Tibial nerve (tissue), 4 donors: ENCODE results near the gene ADH7. TPM values are rescaled to one million over a fixed set of nuclear protein-coding genes. Genes with fewer than 3 reads are reported as not detected.

Experiments
- DNase-seq, 2 donors: peaks; one replicate each; pipeline ENCODE4 v3.0.0-alpha.2; 2019; ENCODE audit warnings: low spot score in 2 of 2
- H3K27ac ChIP-seq, 4 donors: fragments of 200-600 bp; sonication (generic) in 3 of 4; one replicate each; pipeline ENCODE4 v1.5.1; 2017 to 2019; ENCODE audit warnings: mild to moderate bottlenecking in 1 of 4
- H3K27me3 ChIP-seq, 2 donors: fragments of 200-600 bp; sonication (generic) in 1 of 2; one replicate each; pipeline versions ENCODE4 v1.5.1 to v1.6.0; 2017 to 2019
- H3K36me3 ChIP-seq, 3 donors: fragments of 200-600 bp; sonication (generic); one replicate each; pipeline ENCODE4 v1.5.1; 2018 to 2019
- H3K4me1 ChIP-seq, 4 donors: fragments of 200-600 bp; sonication (generic) in 3 of 4; one replicate each; pipeline ENCODE4 v1.5.1; 2017 to 2019
- H3K4me3 ChIP-seq, 4 donors: fragments of 200-600 bp; sonication (generic) in 3 of 4; one replicate each; pipeline ENCODE4 v1.5.1; 2017 to 2019; ENCODE audit warnings: mild to moderate bottlenecking in 1 of 4, moderate library complexity in 1 of 4
- H3K9me3 ChIP-seq, 4 donors: fragments of 200-600 bp; sonication (generic) in 3 of 4; one replicate each; pipeline ENCODE4 v1.5.1; 2017 to 2019
- EP300 ChIP-seq, 2 donors: sonication (generic); formaldehyde crosslinking; IDR thresholded peaks; one replicate each; pipeline ENCODE4 v1.6.1; 2017; ENCODE audit warnings: antibody characterized with exemption in 2 of 2, mild to moderate bottlenecking in 1 of 2
- POLR2A ChIP-seq, 2 donors: fragments of 450-650 bp; IDR thresholded peaks; one replicate each; pipeline ENCODE4 v1.6.1; 2017; ENCODE audit warnings: antibody characterized with exemption in 2 of 2, mild to moderate bottlenecking in 2 of 2, moderate library complexity in 2 of 2
- WGBS, 2 donors: methylation state at CpG; one replicate each; pipeline ENCODE4 v1.1.5; 2018; 5-methylcytosine and 5-hydroxymethylcytosine counted together
- total RNA-seq, 4 donors: library from RNA; depleted of rRNA; stranded (reverse); fragments of >200 nt; gene quantifications; one replicate each; pipeline ENCODE4 v1.1.0, GENCODE V29; 2016
- TF ChIP-seq, protein P1 (sequence below), 5 experiments: fragments of 200-600 bp in 3 of 5; fragments of 450-650 bp in 2 of 5; sonication (generic) in 3 of 5; IDR thresholded peaks; one replicate each; pipeline ENCODE4 v1.5.1; 2016 to 2019; ENCODE audit warnings: antibody characterized with exemption in 5 of 5, mild to moderate bottlenecking in 3 of 5, moderate library complexity in 2 of 5

ADH7 gene
- total RNA-seq, 4 donors from 2014 or later, result not detected

DNA sequence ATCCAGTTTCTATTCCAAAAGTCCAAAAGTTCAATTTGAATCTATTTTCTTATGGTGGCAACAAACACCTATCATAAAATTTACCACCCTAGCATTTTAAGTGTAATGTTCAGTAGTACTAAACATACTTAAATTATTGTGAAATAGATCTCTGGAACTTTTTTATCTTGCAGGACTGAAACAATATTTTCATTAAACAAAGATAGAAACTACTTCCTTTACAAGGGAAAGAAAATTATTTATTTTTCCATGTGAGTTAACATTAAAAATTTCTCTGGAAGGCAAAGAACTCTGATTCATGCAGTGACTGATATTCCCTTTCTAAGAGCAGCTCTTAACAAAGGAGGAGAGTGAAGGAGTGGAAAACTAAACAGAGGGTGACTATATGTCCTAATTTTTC is 40.2 kb downstream of the ADH7 start:
- H3K4me3 ChIP-seq, result no peak overlapping the region
- H3K9me3 ChIP-seq, result peaks cover 0 to 12% (median 5%) of the 10 kb centered on the region in 4 donors
- peak overlapping the region in 3 of 4 donors; percentile 45 to 86 (median 81) for H3K27ac ChIP-seq
- H3K4me1 ChIP-seq, result peaks cover 0 to 9% (median 3%) of the 10 kb centered on the region in 4 donors
- TF ChIP-seq, protein P1, sequence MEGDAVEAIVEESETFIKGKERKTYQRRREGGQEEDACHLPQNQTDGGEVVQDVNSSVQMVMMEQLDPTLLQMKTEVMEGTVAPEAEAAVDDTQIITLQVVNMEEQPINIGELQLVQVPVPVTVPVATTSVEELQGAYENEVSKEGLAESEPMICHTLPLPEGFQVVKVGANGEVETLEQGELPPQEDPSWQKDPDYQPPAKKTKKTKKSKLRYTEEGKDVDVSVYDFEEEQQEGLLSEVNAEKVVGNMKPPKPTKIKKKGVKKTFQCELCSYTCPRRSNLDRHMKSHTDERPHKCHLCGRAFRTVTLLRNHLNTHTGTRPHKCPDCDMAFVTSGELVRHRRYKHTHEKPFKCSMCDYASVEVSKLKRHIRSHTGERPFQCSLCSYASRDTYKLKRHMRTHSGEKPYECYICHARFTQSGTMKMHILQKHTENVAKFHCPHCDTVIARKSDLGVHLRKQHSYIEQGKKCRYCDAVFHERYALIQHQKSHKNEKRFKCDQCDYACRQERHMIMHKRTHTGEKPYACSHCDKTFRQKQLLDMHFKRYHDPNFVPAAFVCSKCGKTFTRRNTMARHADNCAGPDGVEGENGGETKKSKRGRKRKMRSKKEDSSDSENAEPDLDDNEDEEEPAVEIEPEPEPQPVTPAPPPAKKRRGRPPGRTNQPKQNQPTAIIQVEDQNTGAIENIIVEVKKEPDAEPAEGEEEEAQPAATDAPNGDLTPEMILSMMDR (IDR thresholded peaks at IDR 0.05), result no peak
- TF ChIP-seq POLR2A (IDR thresholded peaks at IDR 0.05) (no peak), EP300 (IDR thresholded peaks at IDR 0.05) (no peak)
- no peaks in the 10 kb centered on the region for H3K27me3 ChIP-seq
- H3K36me3 ChIP-seq, result no peaks in the 10 kb centered on the region
- no peak for DNase-seq

DNA sequence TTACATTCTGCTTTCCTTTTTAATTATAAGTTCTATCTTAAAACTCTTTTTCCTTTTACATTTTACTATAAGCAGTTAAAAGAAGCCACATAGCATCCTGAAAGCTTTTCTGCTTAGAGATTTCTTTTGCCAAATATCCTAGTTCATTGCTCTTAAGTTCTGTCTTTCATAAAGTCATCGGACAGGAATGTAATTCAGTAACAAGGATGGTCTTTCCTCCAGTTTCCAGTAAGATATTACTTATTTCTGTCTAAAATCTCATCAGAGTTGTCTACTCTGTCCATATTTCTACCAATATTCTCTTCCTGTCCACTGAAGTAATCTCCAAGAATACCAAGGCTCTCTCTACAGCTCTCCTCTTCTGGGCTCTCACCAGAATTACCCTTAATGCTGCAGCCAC is 45.1 kb downstream of the ADH7 start:
- peak overlapping the region in 2 of 4 donors; percentile 62 to 72 for H3K27ac ChIP-seq
- WGBS, 2 donors, result 47 to 61% methylated on average over 1 of the region's 1 CpG
- TF ChIP-seq, protein P1 (IDR thresholded peaks at IDR 0.05), result no peak
- no peak for TF ChIP-seq EP300 (IDR thresholded peaks at IDR 0.05)
- TF ChIP-seq POLR2A (IDR thresholded peaks at IDR 0.05), result no peak

DNA sequence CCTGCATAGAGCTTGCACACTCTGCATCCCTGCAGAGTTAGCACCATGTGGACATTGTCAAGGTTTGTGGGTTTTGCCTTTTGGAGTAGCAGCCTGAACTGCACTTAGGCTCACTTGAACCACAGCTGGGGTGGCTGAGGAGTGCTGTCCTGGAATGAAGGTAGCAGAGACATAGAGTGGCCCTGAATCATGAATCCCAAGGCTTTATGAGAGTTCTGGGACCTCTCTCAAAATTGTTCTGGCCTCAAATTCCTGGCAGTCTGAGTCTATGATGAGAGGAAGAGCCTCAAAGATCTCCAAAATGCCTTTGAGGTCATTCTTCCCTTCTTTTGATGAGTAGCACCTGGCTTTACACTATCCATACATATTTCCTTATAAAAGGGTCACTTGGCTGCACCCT is 45.5 kb downstream of the ADH7 start:
- H3K27me3 ChIP-seq, result no peaks in the 10 kb centered on the region
- no peak overlapping the region for H3K4me3 ChIP-seq
- TF ChIP-seq, protein P1 (IDR thresholded peaks at IDR 0.05), result no peak
- TF ChIP-seq POLR2A (IDR thresholded peaks at IDR 0.05) (no peak), EP300 (IDR thresholded peaks at IDR 0.05) (no peak)
- no peaks in the 10 kb centered on the region for H3K36me3 ChIP-seq
- peaks cover 0 to 26% (median 5%) of the 10 kb centered on the region in 4 donors for H3K9me3 ChIP-seq
- no peak for DNase-seq
- H3K27ac ChIP-seq, result peak overlapping the region in 2 of 4 donors; percentile 62 to 72
- H3K4me1 ChIP-seq, result peaks cover 0 to 4% (median 0%) of the 10 kb centered on the region in 4 donors

More for the DNA sequence above, 45.1 kb downstream of the ADH7 start:
- peaks cover 0 to 3% (median 0%) of the 10 kb centered on the region in 4 donors for H3K4me1 ChIP-seq
- no peak overlapping the region for H3K4me3 ChIP-seq
- H3K9me3 ChIP-seq, result peaks cover 0 to 26% (median 5%) of the 10 kb centered on the region in 4 donors
- H3K27me3 ChIP-seq, result no peaks in the 10 kb centered on the region
- H3K36me3 ChIP-seq, result no peaks in the 10 kb centered on the region
- no peak for DNase-seq

DNA sequence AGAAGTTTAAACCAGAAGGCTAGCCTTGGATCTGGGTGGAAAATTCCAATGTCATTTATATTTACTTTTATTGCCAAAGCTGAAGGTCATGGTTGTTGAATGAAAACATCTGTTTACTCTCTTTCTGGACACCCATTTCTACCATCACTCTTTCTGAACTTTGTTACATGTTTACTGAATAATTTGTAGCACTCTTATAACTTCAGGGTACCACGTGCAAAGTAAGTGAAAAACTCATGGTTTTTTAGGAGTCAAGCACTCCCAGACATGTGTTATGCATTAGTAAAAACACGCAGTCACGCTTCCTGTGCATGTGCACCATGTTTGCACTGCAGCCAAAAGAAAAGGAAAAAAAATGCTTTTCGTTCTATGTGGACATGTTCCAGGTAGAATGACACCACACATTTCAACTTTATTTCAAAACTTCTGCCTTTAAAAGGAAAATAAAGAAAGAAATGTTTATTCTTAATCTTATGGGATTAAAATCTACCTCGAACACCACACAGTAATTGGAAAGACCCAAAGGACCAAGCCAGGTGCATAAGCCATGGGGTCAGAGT is 51.2 kb downstream of the ADH7 start:
- H3K27ac ChIP-seq, result peak overlapping the region; percentile 77 to 95 (median 82)
- peaks cover 0 to 23% (median 4%) of the 10 kb centered on the region in 4 donors for H3K4me1 ChIP-seq
- 33 to 38% methylated on average over 5 of the region's 5 CpGs for WGBS, 2 donors

DNA sequence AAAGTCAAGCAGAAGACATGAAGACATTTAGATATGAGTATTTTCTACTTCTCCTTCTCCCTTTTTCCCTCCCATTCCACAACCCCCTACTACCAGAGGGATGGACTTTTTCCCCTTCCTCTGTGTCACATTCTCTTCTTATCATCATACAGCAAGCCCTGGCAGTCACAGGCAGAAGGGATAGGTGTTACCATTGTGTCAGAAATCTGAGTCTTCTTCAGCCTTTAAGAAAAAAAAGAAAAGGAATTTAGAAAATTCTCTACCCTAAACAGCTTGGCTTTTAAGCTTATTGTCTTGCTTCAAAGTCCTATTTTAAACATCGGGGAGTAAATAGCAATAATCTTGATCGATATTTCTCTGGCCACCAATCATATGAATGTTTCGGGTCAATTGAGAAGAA is 51.7 kb downstream of the ADH7 start:
- WGBS, 2 donors, result 68% methylated on average over 3 of the region's 3 CpGs

More for the DNA sequence above, 51.2 kb downstream of the ADH7 start:
- Histone ChIP-seq H3K36me3 (no peaks in the 10 kb centered on the region), H3K27me3 (no peaks in the 10 kb centered on the region), H3K4me3 (no peak overlapping the region), H3K9me3 (peaks cover 0 to 10% (median 0%) of the 10 kb centered on the region in 4 donors)
- TF ChIP-seq EP300 (IDR thresholded peaks at IDR 0.05) (peak; percentile 75 to 98), POLR2A (IDR thresholded peaks at IDR 0.05) (no peak)
- TF ChIP-seq, protein P1 (IDR thresholded peaks at IDR 0.05), result peak in 1 of 5 experiments; percentile 12
- peak; percentile 34 to 78 for DNase-seq

More for the DNA sequence above, 51.7 kb downstream of the ADH7 start:
- Histone ChIP-seq H3K9me3 (peaks cover 0 to 7% (median 0%) of the 10 kb centered on the region in 4 donors), H3K4me1 (peaks cover 0 to 23% (median 4%) of the 10 kb centered on the region in 4 donors), H3K4me3 (no peak overlapping the region), H3K36me3 (no peaks in the 10 kb centered on the region), H3K27me3 (no peaks in the 10 kb centered on the region), H3K27ac (peak overlapping the region; percentile 77 to 95 (median 82))
- TF ChIP-seq, protein P1 (IDR thresholded peaks at IDR 0.05), result no peak
- no peak for TF ChIP-seq POLR2A (IDR thresholded peaks at IDR 0.05)
- no peak for TF ChIP-seq EP300 (IDR thresholded peaks at IDR 0.05)
- no peak for DNase-seq
